ENCODE measurements around the gene SCLY. TPM values are rescaled to one million over a fixed set of nuclear protein-coding genes. Genes with fewer than 3 reads are reported as not detected.

The SCLY gene
- total and polyA plus RNA-seq, 2 of the 8 experiments (the other 6 are each of a cell fraction or from before 2014, with no cell fraction given): 79.0 to 79.5 TPM

GRCh38 chr2:238091436-238092060, 30.7 kb downstream of the SCLY start (continued):
- TF ChIP-seq E2F6 (IDR thresholded peaks at IDR 0.05) (no peak), JUN (IDR thresholded peaks at IDR 0.05; ENCODE audit: low read depth, low read length) (no peak), SAP30 (IDR thresholded peaks at IDR 0.05; ENCODE audit: insufficient read depth, insufficient replicate concordance, low read length) (no peak)
